HPDE6-E6E7 (cell line): ENCODE data around the gene CLDN14.
A peak's percentile ranks its signal among the peaks of the same experiment; 100 is the strongest.

ENCODE experiments used
- DNase-seq: peaks from one replicate; pipeline ENCODE4 v3.0.0; 2011; ENCODE audit warnings: missing footprints; ENCODE audit errors: extremely low spot score

CLDN14 gene, protein sequence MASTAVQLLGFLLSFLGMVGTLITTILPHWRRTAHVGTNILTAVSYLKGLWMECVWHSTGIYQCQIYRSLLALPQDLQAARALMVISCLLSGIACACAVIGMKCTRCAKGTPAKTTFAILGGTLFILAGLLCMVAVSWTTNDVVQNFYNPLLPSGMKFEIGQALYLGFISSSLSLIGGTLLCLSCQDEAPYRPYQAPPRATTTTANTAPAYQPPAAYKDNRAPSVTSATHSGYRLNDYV

DNA sequence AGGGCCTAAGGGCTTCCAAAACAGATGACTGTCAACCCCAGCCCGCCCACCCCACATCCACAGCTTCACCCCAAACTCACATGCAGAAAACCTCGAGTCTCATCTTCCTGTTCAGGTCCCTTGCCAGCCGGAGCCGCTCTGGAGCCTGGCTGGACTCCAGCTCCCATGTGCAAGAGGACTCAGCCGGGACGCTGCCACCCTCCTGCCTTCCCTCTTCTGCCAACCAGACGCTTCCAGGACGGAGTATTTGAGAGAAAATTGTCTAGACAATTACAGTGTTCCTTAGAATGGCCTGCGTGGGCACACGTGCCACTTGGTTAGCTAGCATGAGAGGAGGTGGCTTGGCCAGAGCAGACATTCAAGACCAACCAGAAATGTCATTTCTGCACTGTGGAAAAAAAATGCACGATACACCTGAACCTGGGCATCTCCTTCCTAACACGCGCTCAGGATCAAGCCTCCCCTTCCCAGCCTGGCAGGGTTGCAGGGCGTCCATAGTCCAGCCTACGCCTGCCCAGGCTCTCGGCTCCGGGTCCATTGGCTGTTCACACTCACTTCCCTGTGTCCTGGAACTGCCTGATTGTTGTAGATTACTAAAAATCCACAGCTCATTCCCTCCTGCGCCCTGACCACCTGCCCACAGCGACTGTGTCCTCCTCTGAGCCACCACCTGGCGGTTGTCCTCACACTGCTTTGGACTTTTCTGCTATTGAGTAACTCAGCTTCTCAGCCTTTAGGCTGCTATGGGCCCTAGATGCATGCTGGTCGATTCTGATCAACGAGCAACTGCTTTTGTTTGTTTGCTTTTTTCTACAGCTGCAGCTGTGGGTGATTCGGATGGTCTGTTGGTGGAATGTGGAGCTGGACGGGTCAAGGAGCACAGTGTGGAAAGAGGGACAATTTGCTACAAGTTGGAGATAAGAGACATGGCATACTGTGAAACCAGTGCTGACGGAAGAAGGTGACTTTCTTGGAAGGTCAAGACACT lies at the start of gene CLDN14:
TSS of gene CLDN14 (minus strand) at position 708 of the 988 bp plus-strand sequence. CDS start 18,427 bp downstream, outside the sequence.
- no peak for DNase-seq

DNA sequence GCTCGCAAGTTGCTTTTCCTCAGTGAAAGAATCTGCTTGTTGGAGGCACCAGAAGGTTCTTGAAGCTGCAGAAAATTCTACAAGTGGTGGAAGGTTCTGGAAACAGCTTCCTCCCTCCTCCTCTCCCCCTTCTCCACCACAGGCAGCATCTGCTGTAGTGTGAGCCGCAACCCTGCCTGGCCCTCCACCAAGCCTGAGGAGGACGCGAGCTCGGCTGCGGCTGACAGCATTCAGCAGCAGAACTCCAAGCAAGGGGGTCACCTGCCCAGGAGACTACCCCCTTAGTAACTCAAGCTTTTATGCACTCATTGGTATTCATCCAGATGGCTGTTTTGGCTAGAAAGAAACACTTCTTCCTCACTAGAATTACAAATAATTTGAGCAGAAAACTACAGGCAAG lies 48.8 kb upstream of the CLDN14 start:
- no peak for DNase-seq

DNA sequence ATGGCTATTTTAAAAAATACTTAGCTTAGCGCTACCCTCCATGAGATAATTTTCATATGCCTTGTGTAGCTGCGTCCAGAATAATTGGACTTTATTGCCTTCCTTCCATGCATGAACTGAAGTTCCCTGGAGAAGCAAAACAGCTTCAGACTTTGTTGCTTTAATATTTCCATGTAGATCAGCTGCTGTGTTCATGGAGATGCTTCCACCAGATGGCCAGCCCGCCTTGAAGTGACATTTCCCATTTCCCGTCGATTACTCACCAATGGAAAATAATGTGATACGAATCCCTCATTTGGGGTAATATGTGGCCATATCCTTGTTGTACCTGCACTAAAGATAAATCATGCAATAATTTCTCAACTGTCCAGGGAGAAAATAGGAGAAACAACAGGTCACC lies 47.4 kb upstream of the CLDN14 start:
- DNase-seq = no peak

DNA sequence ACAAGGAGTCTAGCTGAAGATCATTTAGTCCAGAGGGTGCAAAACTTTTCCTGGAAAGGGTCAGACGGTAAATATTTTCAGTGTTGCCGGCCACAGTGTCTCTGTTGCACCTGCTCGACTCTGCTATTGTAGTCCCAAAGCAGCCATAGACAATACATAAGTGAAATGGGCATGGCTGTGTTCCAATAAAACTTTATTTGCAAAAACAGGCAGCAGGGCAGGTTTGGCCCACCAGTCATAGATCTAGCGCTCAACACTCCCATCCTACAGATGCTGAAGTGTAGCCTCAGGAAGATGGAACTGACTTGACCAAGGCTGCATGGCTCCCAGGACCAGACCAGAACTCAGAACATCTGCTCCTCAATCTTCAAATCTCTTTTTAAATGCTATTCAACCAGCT lies 46.2 kb upstream of the CLDN14 start:
- DNase-seq = no peak

DNA sequence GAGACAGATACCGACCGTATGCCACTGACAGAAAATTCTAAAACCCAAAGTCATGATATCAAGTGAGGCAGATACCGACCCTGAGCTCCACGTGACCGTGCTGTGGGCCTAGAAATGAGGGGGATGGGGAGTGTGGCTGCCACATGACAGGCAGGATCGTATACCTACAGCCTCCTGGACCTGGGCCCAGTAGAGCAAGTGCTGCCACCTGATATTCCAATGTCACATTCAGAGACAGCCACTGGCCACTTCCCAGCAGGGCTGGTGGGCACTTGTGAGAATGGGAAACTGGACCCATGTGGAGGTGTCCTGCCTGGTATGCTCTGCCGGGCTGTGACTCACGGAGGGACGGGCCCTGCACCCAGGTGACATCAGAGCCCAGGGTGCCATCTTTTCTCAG lies 44.6 kb upstream of the CLDN14 start:
- no peak for DNase-seq

DNA sequence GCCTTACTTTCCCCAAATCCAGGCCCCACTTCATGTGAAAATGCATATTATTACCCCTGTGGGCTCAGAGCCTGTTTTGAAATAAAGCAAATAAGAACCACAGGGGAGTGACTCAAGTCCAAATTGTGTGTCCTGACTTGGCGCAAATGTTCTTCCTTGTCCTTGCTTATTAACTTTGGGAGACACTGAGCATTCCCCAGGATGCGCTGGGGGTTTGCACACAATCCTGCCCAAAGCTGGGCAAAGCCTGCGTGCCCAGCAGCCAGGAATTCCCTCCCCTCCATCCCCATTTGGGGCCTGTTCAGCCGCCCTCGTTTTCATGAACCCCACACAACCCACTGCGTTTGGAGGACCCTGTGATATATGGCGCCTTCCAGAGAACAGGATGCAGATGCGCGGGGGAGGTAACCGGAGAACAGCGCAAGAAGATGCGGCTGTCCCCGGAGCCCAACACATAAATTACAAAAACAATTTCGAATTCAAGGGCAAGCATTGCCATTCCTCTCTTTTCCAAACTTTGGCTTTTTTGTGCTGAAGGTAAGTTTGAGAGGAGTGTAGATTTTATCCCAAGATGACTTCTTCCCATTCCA lies 42.4 kb upstream of the CLDN14 start:
- DNase-seq = no peak

DNA sequence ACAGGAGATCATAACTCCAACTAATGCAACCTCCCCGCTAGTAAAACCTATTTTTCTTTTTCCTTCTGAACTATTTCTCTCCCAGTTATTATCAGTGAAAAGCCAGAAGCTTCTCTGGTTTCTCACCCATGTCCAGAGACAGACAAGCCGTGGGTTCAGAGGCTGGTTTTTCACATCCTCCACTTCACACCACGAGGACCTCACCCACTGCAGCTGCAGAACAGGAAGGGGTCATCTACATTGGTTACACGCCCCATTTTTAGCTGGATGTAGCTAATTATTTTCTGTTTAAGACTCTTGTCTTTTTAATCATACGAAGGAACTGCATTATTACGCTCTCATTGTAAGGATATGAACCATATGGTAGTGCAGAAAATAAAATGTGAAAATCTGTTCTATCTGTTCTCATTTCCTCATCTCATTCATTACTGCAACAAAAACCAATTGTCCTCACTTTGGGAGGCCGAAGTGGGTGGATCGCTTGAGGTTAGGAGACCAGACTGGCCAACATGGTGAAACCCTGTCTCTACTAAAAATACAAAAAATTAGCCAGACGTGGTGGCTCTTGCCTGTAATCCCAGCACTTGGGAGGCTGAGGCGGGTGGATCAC lies 39.1 kb upstream of the CLDN14 start:
- DNase-seq = no peak

DNA sequence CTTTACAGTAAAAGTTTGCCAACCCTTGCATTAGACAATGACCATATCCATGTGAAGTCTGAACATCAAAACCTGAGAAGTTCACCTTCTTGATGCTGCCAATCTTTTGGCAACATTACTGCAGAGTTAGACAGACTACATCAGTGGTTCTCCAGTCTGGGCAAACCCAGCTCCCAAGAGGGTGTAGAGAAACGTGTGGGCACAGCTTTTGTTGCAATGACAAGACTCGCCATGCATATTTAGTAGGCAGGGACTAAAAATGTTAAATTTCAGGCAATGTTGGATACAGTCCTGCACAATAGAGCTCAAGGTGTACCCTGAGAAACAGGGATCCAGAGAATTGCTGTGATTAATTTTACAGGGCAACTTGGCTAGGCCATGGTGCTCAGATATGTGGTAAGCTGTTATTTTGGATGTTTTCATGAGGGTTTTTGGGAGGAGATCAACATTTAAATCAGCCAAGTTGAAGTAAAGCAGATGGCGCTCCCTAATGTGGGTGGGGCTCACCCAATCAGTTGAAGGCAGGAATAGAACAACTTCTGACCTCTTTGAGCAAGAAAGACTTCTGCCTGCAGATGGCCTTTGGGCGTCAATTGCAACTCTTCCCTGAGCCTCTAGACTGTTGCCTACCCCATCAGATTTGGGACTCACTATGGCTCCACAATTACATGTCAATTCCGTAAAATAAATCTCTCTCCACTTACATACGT lies 37.6 kb upstream of the CLDN14 start:
- no peak for DNase-seq

DNA sequence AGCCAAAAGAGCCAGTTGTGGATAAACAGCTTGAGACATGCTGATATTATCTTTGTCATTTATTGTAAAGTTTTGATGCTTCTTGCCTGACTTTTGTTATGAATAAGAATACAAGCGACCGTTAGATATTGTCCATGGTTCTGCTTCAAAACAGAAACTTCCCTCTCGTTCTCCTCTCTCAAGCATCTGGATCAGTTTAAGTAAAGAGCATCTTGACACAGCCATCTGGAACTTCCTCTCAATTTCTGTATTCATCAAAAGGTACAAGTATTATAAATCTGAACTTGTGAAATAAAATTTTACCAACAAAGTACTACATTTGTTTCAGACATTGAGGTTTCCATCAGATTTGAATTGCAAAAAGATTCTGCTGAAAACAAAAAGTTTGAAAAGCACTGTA lies 36.4 kb upstream of the CLDN14 start:
- no peak for DNase-seq

DNA sequence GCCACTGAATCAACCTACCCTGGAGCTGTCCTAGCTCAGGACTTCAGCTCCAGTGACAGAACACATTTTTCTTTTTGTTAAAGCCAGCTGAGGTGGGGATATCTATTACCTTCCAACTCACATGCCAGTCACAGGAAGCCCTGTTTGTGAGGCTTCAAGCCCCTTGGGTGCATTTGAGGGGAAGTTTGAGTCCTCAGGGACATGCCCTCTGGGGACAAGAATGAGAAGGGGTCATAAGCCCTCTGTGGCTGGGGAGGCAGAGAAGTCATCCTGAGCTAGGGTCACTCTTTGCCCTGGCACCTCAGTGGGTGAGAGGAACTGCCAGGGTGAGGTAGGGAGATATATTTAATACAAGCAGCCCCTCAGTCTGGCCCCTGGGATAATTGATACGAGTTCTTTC lies 33.5 kb upstream of the CLDN14 start:
- no peak for DNase-seq

DNA sequence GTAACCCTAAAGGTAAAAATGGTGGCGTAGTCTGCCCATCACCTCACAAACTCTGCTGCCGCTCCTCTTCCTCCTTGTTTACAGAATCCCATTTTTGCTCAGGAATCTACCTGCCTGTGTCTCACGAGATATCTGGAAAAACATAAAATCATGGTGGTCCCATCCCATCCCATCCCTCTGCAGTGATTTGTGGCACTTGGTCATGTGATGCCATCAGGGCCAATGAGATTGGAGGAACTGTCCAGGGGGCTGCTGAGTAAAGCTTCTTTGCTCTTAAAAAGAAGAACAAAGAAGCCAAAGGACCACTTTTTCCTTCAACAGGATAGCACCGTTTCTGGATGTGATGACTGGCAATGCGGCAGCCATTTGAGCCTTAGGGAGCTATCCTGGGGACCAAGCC lies 33.0 kb upstream of the CLDN14 start:
- DNase-seq = no peak

DNA sequence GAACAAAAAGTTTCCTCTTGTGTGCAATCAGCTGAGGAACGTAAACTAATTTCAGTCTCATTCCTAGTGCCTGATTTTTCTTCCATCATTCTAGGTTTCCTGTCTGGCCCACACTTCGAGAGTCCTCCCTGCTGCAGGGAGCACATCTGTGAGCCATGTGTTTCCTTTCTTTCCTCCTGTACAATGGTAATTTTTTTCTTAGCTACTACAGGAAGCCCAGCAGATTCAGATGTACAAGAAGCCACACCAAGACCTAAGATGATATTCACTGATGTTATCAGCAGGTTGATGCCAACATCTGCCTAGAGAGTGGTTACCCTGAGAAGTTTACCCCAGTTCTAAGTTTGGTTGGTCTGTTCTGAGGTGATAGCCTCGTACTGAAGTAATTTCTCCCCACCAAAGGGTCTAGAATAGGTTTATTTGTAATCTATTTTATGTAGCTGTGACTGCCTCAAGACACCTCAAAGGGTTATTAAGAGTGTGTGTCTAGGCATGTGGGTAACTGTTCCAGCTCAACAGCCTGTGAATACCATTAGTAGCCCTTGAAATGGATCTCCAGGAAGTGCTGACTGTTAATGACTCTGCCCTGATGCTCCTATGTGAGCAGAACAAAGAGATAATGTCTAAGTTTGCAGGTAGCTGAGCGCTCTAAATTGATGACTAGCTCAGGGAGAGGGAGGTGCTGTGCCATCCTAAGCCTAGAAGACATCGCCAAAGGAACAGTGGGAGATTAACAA lies 31.7 kb upstream of the CLDN14 start:
- no peak for DNase-seq

DNA sequence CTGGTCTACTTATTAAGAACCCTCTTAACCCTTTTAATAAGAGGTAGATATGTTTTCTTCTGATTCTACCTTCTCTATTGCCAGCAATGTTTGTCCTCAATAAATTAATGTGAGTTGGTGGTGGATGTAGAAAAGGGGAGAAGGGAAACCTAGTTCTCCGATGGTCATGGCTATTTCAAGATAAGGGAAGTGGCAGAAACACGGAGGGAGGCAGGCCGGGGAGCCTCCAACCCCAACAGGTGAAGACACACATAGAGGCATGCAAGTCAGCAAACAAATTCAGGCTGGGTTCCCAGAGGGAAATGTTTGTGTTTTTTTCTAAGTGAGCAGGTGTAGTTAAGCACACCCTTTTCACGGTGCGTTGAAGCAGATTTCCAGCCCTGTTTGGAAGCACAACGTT lies 31.0 kb upstream of the CLDN14 start:
- no peak for DNase-seq

DNA sequence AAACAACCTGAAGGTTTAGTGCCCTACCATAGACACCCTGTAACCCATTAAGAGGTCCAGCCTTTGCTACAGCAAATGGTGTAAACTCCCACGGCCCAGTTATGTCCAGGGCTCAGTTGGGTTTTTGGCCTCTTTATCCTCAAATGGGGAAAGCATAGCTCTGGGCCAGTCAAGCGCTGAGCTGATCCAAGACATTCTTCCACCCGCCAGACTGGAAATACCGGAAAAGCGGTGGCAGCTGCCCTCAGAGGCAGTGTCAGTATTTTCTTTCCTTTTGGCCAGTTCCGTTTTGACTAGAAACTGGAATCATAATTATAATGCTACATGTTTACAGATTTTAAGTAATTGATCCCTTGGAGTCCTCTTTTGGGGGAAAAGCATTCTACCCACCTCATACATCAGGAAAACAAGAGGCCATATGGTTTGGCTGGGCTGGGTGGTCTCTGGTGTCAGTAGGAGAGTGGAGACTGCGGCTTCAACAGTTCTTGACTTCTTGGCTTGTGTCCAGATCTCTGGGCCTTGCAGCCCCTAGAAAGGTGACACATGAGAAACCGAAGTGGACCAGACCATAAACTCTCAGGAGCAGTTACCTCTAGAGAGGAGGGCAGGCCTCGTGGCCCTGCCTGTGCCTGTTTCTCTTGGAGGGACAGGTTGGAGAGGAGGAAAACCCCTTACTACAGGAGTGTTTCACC lies 30.2 kb upstream of the CLDN14 start:
- DNase-seq = peak; percentile 82

DNA sequence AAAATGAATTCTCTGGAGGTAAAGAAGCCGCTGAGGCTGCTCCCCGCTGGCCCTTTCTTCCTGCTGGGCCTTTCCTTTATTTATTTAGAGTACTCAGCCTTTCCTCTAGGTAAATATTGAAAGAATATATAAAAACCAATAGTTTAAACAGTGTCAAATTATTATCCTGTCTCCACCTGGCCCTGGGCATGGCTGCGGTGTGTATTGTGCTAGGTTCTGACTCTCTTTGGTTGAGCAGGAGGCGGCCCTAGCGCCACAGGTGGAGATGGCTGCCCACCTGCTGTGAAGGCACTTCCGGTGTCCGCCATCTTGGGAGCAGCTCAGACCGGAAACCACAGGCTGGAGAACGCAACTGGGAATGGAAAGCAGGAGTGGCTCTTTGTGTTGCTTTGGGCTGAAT lies 29.0 kb upstream of the CLDN14 start:
- DNase-seq = no peak

DNA sequence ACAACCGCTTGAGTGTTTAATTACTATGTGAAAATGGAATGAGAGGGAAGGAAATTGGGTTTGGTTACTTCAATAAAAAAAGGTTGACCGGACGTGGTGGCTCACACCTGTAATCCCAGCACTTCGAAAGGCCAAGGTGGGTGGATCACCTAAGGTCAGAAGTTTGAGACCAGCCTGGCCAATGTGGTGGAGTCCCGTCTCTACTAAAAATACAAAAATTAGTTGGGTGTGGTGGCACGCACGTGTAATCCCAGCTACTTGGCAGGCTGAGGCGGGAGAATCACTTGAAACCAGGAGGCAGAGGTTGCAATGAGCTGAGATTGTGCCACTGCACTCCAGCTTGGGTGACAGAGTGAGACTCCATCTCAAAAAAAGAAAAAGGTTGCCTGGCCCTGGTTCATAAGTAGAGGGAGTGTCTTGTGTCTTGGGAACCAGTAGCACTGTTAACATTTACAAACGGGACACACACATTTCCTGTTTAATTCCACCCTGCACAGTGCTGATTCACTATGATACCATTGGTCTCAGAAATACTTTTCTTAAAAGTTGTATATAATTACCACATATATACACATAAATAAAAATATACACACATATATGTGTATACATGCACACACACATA lies 27.6 kb upstream of the CLDN14 start:
- no peak for DNase-seq

DNA sequence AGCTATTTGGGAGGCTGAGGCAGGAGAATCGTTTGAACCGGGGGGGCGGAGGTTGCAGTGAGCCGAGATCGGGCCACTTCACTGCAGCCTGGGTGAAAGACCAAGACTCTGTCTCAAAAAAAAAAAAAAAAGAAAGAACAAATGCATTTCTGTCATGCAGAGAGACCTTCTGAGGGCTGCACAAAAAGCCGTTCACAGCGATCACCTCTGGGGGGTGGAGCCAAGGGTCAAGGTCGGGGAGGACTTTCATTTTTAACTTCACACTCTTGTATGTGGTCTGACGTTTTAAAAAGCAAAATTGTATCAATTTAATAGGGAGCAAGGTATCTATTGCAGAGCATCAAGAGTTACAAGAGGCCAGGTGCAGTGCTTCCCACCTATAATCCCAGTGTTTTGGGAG lies 26.6 kb upstream of the CLDN14 start:
- no peak for DNase-seq

DNA sequence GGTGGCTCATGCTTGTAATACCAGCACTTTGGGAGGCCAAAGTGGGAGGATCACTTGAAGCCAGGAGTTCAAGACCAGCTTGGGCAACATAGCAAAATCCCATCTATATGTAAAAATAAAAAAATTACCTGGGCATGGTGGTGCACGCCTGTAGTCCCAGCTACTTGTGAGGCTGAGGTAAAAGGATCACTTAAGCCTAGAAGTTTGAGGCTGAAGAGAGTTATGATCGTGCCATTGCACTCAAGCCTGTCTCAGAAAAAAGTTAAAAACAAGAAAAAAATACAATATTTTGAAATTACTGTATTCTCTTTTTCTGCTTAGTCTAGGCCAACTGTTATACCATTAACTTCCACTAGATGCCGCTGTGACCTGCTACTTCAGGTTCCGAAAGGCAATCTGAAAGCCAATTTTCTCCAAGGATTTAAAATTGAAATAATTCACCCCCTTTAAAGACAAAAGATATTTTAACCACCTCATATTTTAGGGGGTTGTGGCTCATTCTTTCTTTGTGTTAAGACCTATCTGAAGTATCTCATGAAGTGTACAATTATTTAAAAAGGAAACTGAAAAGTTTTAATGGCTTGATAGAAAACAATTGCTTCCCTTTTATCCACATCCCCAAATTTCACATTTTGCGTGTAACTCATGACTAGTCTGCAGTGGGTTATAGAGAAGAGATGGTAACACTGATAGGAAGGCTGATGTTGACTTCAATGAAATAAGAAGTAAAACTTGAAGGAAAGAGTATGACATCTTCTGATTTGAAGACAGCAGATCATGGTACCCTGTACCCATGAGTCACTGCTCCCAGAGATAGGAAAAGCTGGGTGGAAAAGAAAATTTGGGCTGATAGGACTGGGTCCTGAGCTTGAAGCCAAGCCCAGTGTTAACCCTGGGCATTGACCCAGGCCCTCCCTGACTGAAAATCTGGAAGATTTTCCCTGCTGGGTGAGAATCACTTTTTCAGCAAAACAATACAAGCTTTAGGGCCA lies 24.4 kb upstream of the CLDN14 start:
- DNase-seq = no peak

DNA sequence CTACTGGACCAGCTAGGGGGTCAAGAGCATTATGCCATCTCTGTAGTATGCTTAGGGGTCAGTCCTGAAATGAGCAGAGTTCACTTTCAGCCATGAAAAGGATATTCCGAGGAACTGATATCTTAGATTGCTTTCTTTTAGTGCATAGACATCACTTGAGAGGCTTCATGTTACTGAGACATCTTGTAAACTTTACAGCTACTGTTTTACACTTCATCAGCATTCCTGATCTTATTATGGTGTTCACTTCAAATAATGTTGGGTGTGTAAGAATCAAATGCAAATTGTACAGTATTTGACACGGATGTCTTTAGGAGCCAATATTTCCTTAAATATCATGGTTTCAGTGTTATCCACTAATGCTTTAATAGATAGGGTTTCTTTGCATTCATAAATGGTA lies 22.4 kb upstream of the CLDN14 start:
- no peak for DNase-seq
